GM21786 (cell line): ENCODE results near the gene TUBB1.
"Not testable (repeated sequence)": the region's sequence is repeated elsewhere in the genome, so short reads cannot be mapped to it uniquely, and the experiment has no call there.

Experiments
- ATAC-seq: cut with Tn5 transposase; IDR thresholded peaks from one replicate; pipeline ENCODE4 v1.9.1; 2021; ENCODE audit not compliant: unreplicated experiment

The TUBB1 gene

GRCh38 chr20:59019217-59019616 is at the start of gene TUBB1:
TUBB1 (plus strand) TSS chr20:59019429; CDS start chr20:59019523, 94 bp downstream.
- ATAC-seq, result no peak

GRCh38 chr20:58969439-58969838 is 49.8 kb upstream of the TUBB1 start:
- ATAC-seq, result no peak

- no peak for ATAC-seq
Observed at GRCh38 chr20:58970146-58970545, 49.1 kb upstream of the TUBB1 start.

GRCh38 chr20:58971429-58971828 is 47.8 kb upstream of the TUBB1 start:
- no peak for ATAC-seq

- ATAC-seq, result no peak
Observed at GRCh38 chr20:58973179-58973578, 46.0 kb upstream of the TUBB1 start.

- no peak for ATAC-seq
Observed at GRCh38 chr20:58973866-58974265, 45.4 kb upstream of the TUBB1 start.

- ATAC-seq, result no peak
Observed at GRCh38 chr20:58975353-58975752, 43.9 kb upstream of the TUBB1 start.

- ATAC-seq, result peak; percentile 37
Observed at GRCh38 chr20:58976061-58976730, 43.0 kb upstream of the TUBB1 start.

GRCh38 chr20:58978351-58979190 is 40.7 kb upstream of the TUBB1 start:
- ATAC-seq, result no peak

GRCh38 chr20:58980711-58981627 is 38.3 kb upstream of the TUBB1 start, which contains the start of gene NELFCD:
NELFCD (plus strand) TSS chr20:58981256; CDS start chr20:58981310, 54 bp downstream.
- peak; percentile 60 for ATAC-seq

- peak; percentile 8 for ATAC-seq
Observed at GRCh38 chr20:58981628-58982364, 37.4 kb upstream of the TUBB1 start.

- no peak for ATAC-seq
Observed at GRCh38 chr20:58982406-58983114, 36.7 kb upstream of the TUBB1 start.

GRCh38 chr20:58983115-58983468 is 36.1 kb upstream of the TUBB1 start:
- ATAC-seq, result not testable (repeated sequence)

GRCh38 chr20:58984691-58985090 is 34.5 kb upstream of the TUBB1 start:
- ATAC-seq, result no peak

GRCh38 chr20:58985656-58986055 is 33.6 kb upstream of the TUBB1 start:
- no peak for ATAC-seq

GRCh38 chr20:58986286-58986967 is 32.8 kb upstream of the TUBB1 start:
- no peak for ATAC-seq

- ATAC-seq, result no peak
Observed at GRCh38 chr20:58986968-58987517, 32.2 kb upstream of the TUBB1 start.

- no peak for ATAC-seq
Observed at GRCh38 chr20:58987790-58988564, 31.3 kb upstream of the TUBB1 start.
